HG03097 (cell line): ENCODE measurements around the gene KRT2.

Source experiments
- ATAC-seq: cut with Tn5 transposase; IDR thresholded peaks from one replicate; pipeline ENCODE4 v1.9.1; 2021; ENCODE audit not compliant: unreplicated experiment, low FRiP score

Gene KRT2

DNA sequence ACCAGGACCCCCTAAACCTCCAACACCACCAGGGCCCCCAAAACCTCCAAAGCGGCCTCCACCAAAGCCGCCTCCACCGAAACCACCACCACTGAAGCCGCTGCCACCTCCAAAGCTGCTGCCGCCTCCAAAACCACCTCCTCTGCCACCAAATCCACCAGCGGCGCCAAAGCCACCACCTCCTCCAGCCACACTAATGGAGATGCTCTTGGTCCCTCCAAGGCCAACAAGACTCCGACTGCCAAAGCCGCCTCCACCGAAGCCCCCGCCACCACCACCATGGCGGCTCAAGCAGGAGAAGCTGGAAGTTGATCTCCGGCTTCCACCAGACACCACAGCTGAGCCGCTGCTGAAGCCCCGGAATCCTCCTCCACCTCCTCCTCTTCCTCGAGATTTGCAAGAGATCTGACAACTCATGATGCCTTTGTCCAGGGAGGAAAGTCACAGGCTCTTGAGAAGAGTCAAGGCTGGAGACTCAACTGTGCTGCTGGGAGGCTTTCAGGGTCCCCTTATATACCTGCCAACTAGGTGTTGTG lies at the start of gene KRT2:
TSS of gene KRT2 (minus strand) at position 486 of the 536 bp plus-strand sequence. CDS start at position 417, 69 bp downstream.
- no peak for ATAC-seq

- ATAC-seq: no peak
Observed at GRCh38 chr12:52701281-52701680, 49.3 kb upstream of the KRT2 start.

GRCh38 chr12:52699960-52700359 lies 47.9 kb upstream of the KRT2 start:
- ATAC-seq: no peak

DNA sequence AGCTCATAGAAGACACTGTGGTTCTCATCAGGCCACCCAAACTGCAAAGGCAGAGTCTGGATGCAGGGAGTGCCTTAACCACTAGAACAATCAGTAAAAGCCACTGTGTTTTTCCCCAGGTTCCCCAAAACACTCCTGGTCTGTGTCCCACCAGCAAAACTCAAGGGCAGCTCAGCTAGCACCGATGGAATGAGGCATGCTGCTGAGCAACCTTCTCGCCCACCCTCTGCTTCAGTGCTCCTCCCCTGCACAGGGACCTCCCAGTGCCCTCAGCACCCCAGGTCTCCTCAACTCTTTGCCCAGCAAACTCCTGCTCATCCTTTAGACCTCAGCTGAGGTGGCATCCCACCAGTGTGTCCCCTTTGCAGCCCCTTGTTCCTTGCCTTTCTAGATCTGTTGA lies 47.4 kb upstream of the KRT2 start:
- ATAC-seq: no peak

- ATAC-seq: no peak
Observed at GRCh38 chr12:52698651-52699340, 46.8 kb upstream of the KRT2 start.

GRCh38 chr12:52697058-52697582 lies 45.1 kb upstream of the KRT2 start:
- ATAC-seq: no peak

- no peak for ATAC-seq
Observed at GRCh38 chr12:52696588-52696987, 44.6 kb upstream of the KRT2 start.

- no peak for ATAC-seq
Observed at GRCh38 chr12:52695039-52695438, 43.0 kb upstream of the KRT2 start.

DNA sequence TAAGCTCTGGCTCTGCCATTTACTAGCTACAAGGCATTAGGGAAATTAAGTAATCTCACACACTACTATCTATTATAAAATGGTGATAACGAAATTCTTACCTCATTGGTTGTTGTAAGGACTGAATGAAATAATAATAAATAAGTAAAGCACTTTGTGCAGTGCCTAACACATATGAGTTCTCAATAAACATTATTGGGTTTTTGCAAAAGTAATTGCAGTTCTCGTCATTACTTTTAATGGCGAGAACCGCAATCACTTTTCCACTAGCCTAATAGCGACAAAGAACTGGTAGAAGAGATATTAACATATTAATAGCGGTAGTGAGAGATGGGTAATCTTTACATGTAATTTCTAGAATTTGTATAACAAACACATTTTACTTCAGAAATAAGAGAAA lies 42.1 kb upstream of the KRT2 start:
- ATAC-seq: no peak

- ATAC-seq: no peak
Observed at GRCh38 chr12:52693261-52693660, 41.2 kb upstream of the KRT2 start.

DNA sequence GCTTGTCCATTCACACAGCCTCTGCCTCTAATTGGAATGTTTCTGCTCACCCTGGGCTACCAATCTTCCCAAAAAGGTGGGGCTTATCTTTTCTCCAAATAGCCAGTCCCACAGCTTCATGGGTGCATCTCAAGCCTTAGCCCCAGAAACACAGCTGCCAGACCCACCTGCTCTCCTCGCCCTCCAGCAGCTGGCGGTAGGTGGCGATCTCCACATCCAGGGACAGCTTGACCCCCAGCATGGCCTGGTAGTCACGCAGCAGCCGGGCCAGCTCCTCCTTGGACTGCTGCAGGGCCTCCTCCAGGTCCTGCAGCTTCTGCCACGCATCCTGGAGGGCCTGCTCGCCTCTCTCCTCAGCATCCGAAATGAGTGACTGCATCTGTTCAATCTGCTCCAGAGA lies 40.2 kb upstream of the KRT2 start:
- no peak for ATAC-seq

DNA sequence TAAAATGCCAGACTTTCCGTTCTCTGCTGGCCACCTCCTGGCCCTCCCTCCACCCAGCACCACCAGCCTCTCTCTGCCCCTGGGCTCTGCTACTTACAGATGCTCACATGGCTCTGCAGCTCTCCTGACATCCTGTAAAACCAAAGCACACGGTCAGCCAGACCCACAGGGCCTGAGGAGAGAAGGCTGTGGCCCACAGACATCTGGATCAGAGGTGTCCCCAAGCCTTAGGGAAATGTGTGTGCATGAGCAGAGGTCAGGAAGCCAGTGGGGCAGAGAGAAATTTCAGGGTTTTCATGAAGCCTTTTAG lies 39.8 kb upstream of the KRT2 start:
- ATAC-seq: no peak

DNA sequence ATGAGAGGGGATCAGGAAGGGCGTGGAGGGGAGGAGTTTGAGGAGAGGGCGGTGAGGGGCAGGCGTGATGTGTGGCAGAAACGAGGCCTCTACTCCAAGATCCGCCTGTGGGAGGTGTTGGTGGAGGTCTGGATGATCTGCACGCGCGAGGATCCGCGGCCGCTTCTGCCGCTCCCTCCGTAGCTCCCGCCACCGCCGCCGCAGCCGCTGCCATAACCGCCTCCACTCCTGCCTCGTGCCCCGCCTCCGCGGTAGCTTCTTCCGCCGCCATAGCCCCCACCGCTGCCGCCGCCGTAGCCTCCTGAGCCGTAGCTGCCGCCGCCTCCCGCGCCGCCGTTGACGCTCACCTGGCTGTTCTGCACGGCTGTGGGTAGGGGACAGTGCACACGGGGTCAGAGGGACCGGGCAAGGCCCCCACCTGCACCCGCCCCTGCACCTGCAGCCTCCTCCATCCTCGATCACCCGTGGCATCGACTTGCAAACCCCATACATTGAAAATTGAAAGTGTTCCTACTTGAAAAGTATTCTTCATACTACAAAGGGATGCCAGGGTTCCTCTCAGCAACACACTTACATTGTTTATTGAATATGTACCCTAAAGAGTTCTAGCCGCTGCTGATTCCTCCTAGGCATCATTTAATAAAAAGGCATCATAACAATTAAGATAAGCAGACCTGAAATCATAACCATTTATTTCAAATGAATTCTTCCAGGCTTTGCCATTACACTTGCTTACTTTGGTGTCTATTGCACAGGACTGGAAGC lies 39.2 kb upstream of the KRT2 start:
- ATAC-seq: no peak

GRCh38 chr12:52690351-52691075 lies 38.5 kb upstream of the KRT2 start:
- ATAC-seq: no peak

DNA sequence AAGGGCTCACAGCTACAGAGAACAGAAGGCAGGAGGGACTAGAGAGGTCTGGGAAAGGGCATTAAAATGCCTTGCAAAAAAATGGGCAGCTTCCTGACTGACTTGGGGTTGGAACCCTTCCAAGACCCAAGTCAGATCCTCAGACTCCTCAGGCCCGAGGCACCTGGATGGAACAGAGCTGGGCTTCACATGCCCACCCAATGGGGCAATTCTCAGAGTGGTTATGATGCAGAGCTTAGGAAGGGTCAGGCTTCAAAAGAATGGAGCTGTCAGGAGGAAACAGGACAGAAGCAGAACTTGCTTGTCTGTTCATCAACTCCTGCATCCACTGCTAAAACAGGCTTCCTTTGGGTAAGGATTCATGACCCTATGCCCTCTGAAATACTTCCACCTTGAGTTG lies 37.9 kb upstream of the KRT2 start:
- no peak for ATAC-seq

- no peak for ATAC-seq
Observed at GRCh38 chr12:52689239-52689638, 37.2 kb upstream of the KRT2 start.

DNA sequence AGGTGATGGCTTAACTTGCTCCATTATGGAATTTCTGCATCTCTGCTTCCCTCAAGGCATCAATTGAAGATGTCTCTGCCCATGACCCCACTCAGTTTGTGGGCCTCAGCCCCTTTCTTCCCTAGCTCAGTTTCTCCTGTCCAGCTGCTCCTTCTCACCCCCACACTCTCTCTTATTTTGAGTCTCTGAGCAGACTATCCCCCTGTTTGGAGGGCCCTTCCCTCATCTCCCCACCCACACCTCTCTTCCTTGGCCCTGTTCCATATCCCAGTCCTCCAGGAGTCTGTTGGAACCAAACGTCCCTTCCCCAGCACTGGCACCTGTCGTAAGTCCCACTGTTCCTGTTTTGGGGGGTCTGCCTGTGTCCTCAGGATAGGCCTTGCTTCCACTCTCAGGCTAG lies 36.5 kb upstream of the KRT2 start:
- ATAC-seq: no peak

- ATAC-seq: no peak
Observed at GRCh38 chr12:52687497-52688385, 35.7 kb upstream of the KRT2 start.

- no peak for ATAC-seq
Observed at GRCh38 chr12:52686756-52687487, 34.9 kb upstream of the KRT2 start.

GRCh38 chr12:52686063-52686462 lies 34.1 kb upstream of the KRT2 start:
- no peak for ATAC-seq
